ENCODE measurements around the gene SGCD. TPM values are rescaled to one million over a fixed set of nuclear protein-coding genes. Genes with fewer than 3 reads are reported as not detected.

The SGCD gene
- total RNA-seq = under 0.01 and 0.19 TPM in 2 replicates

DNA sequence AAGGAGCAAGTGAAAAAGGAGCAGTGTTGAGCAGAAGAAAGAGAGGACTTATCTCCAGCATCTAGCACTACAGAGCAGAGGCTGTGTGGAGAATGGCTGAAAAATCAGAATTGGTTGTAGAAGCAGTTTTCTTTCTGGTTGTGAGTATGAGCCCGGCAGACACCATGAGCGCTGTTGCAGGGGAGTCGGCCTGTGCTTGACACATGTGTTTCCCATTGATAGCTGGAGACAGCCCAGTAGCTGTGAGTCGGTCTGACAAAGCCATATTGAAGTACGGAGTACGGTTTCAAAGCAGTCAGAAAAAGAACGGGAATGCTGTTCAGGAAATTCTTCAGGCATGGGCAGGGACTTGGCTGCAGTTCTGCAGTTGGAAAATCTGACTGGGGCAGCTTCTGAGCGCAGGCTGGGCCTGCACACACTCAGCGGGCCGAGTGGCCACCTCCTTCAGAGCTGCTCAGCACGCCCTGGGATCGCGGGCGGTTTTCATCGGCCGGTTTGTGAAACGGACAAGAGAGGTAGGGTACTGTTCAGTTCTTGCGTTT, at the start of gene SGCD:
Gene SGCD (plus strand): TSS at position 447 of the 542 bp plus-strand sequence.

Small RNA genes within 50 kb of the gene (small RNA-seq; reads per million reads assigned to genes)
- gene AC027308.1 (not detected), gene RNU6-556P (not detected)

Measured in vein endothelial cell (primary cell).